ENCODE results near the gene CFAP100.

The CFAP100 gene

DNA sequence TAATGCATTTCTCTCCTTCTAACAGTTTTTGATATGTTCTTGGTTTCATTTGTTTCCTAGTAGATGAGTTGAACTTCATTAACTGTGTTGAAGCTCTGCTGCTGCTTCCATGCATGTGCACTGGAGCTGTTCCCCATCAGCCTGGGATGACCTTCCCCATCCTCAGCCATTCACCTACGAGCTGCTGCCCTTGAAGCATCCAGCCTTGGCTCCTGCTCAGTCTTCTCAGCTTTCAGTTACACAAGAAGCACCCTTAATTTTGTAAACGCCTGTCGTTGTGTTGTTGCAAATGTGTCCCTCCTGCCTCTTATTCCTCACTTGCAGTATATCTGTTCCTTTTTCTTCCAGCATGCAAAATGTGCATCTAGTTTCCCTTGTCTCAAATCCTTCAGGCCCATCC is 89.4 kb downstream of the CFAP100 start:
- no peak for DNase-seq

DNA sequence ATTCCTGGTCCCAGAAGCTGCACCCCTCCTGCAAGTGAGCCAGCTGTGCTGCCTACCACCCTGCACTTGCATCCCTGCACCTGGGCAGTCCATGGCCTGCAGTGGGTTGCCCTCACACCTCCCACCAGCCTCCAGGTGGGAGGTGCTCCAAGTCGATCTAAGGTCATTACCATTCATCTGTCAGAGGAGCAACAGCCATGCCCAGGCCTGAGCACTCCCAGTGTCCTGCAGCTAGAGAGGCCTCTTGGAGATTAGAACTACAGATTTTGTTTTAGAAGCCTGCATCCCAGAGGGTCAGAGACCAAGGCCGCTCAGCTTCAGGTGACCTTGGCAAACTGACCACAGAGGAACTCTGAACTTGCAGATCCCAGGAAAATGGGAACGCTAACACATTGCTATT is 90.0 kb downstream of the CFAP100 start:
- DNase-seq, result no peak

DNA sequence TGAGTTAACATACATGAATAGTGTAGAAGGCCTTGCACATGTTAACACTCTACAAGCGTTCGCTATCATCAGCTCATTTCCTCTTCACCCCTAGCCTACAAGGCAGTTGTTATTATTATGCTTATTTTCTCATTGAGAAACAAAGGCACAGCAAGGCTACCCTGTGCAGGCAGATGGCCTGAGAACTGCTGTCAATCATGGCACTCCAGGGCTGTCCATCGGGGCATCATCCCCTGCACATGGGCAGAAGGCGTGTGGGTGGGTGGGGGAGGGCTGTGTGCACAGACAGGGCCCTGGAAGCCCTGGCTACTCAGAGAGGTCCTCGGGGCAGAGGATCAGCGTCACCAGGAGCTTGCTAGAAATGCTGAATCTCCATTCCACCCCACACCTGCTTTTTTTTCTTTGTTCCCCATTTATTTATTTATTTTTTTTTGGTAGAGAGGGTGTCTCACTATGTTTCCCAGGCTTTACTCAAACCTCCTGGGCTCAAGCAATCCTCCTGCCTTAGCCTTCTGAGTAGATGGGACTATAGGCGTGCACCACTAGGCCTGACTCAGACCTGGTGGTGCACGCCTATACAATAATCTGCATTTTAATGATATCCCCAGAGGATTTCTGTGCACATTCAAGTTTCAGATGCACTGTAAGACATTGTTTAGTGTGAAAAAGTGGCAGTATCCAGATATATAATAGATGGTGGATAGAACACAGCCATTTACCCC is 90.6 kb downstream of the CFAP100 start:
- DNase-seq, result no peak

DNA sequence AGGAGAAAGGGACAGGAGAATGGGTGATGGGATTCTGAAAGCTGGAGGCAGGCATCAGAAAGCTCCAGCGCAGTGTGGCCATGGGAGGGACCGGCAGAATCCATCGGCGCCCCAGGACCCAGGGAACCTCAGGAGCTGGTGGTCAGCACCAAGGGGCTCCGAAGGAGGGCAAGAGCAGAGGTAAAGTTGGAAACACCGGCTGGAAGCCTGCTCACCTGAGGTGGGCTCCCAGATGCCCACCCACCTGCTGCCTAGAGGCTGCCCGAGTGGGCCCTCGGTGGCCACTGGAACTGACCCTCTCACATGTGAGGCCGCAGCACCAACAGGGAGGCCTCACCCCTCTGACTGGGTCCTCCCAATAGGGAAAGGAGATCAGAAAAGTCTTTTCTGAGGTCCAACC is 91.2 kb downstream of the CFAP100 start:
- DNase-seq, result no peak

Measured in NCI-H524 treated with DMSO at 0.1 percent for 48 hours (cell line).